Activated CD8-positive, alpha-beta T cell treated with anti-CD3 and anti-CD28 coated beads for 36 hours (primary cell): ENCODE measurements around the gene OFD1. TPM values are rescaled to one million over a fixed set of nuclear protein-coding genes. Genes with fewer than 3 reads are reported as not detected.

Experiments used
- ATAC-seq: fragments of 200-7000 bp; cut with Tn5 transposase; one replicate; pipeline ENCODE4 v1.10.0; 2021; ENCODE audit warnings: mild to moderate bottlenecking, moderate library complexity
- CTCF ChIA-PET: fragments of 350-600 bp; sonication (Branson Sonifier 250); formaldehyde crosslinking; loops from one replicate; lab custom pipeline; 2021; ENCODE audit warnings: antibody characterized with exemption; lab: Charles Lee
- POLR2A ChIA-PET: fragments of 350-600 bp; sonication (Branson Sonifier 250); formaldehyde crosslinking; loops from one replicate; lab custom pipeline; 2021; ENCODE audit warnings: antibody characterized with exemption; lab: Charles Lee
- DNase-seq: peaks from one replicate; pipeline ENCODE4 v3.0.0-alpha.2; 2020
- H3K27ac Mint-ChIP-seq: one replicate; pipeline ENCODE4 v1.8.0; 2021; ENCODE audit warnings: mild to moderate bottlenecking, mixed read lengths
- H3K27me3 Mint-ChIP-seq: one replicate; pipeline ENCODE4 v1.8.0; 2021; ENCODE audit warnings: mixed read lengths
- H3K36me3 Mint-ChIP-seq: one replicate; pipeline ENCODE4 v1.8.0; 2021; ENCODE audit warnings: low read depth, mixed read lengths
- H3K4me1 Mint-ChIP-seq: one replicate; pipeline ENCODE4 v1.8.0; 2021; ENCODE audit warnings: low read depth, mixed read lengths
- H3K4me3 Mint-ChIP-seq: one replicate; pipeline ENCODE4 v1.8.0; 2021; ENCODE audit warnings: mild to moderate bottlenecking, moderate library complexity, mixed read lengths
- H3K9me3 Mint-ChIP-seq: one replicate; pipeline ENCODE4 v1.8.0; 2021; ENCODE audit warnings: mixed read lengths
- intact Hi-C: fragments of 100-400 bp; cut with micrococcal nuclease; formaldehyde crosslinking; loops from one replicate; pipeline ENCODE4 v1.10.0; 2022
- total RNA-seq, 2 experiments: library from RNA; stranded (reverse); gene quantifications; one replicate each; pipeline ENCODE4 v1.2.3, GENCODE V29; 2021
- TF ChIP-seq, protein P1 (sequence below): fragments of 200-600 bp; IDR thresholded peaks from one replicate; pipeline ENCODE4 v1.8.0; 2022; ENCODE audit warnings: antibody characterized with exemption, mild to moderate bottlenecking

Gene OFD1, protein sequence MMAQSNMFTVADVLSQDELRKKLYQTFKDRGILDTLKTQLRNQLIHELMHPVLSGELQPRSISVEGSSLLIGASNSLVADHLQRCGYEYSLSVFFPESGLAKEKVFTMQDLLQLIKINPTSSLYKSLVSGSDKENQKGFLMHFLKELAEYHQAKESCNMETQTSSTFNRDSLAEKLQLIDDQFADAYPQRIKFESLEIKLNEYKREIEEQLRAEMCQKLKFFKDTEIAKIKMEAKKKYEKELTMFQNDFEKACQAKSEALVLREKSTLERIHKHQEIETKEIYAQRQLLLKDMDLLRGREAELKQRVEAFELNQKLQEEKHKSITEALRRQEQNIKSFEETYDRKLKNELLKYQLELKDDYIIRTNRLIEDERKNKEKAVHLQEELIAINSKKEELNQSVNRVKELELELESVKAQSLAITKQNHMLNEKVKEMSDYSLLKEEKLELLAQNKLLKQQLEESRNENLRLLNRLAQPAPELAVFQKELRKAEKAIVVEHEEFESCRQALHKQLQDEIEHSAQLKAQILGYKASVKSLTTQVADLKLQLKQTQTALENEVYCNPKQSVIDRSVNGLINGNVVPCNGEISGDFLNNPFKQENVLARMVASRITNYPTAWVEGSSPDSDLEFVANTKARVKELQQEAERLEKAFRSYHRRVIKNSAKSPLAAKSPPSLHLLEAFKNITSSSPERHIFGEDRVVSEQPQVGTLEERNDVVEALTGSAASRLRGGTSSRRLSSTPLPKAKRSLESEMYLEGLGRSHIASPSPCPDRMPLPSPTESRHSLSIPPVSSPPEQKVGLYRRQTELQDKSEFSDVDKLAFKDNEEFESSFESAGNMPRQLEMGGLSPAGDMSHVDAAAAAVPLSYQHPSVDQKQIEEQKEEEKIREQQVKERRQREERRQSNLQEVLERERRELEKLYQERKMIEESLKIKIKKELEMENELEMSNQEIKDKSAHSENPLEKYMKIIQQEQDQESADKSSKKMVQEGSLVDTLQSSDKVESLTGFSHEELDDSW
- total RNA-seq, result 10 to 100 TPM; 32.4 to 34.5 TPM

DNA sequence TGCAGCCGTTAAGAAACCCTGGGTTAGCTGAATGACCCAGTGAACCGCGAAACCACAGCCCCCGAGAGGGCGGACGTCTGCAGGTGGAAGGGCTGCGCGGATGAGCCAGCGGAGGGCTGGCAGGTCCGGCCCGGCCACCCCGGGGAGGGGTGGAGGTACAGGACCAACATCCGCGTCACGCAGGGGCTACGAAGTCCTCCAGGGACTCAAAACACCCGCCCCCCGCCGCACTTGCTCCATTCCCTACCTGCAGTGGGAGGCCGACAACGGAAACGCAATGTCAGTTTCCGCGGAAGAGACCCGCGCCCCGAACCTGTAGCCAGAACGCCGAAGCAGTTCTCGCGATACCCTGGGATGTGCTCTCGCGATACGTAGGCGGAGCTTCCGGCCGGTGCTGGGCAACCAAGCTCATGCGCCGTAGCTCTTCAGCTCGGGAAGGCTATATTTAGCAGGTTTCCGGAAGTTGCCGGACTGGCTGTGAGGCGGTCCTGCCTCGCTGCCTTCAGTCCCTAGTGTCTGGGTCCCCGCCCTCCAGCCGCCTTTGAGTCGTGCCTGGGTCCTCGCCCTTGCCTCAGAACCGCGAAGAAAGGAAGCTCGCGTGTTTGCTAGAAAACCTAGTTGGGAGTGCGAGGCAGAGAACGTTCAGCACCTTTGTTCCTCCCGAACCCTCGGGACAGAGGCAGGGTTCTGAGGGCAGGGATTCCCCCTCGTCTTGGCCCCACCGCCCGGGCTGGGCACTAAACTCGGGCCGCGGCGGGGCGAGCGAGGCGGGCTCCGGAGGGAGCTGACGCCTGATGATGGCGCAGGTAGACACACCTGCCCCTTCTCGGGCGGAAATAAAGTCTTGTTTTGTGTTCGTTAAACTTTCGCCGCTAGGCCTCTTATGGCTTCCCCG lies at the start of gene OFD1, which contains the start of gene TRAPPC2:
TSS of gene OFD1 (plus strand) at position 471 of the 895 bp plus-strand sequence. CDS start at position 795, 324 bp downstream.
TSS of gene TRAPPC2 (minus strand) at position 343 of the 895 bp plus-strand sequence. CDS start 14,657 bp downstream, outside the sequence.
- H3K27ac Mint-ChIP-seq, result peak within 1 kb of the TSS; percentile 94
- TF ChIP-seq, protein P1, sequence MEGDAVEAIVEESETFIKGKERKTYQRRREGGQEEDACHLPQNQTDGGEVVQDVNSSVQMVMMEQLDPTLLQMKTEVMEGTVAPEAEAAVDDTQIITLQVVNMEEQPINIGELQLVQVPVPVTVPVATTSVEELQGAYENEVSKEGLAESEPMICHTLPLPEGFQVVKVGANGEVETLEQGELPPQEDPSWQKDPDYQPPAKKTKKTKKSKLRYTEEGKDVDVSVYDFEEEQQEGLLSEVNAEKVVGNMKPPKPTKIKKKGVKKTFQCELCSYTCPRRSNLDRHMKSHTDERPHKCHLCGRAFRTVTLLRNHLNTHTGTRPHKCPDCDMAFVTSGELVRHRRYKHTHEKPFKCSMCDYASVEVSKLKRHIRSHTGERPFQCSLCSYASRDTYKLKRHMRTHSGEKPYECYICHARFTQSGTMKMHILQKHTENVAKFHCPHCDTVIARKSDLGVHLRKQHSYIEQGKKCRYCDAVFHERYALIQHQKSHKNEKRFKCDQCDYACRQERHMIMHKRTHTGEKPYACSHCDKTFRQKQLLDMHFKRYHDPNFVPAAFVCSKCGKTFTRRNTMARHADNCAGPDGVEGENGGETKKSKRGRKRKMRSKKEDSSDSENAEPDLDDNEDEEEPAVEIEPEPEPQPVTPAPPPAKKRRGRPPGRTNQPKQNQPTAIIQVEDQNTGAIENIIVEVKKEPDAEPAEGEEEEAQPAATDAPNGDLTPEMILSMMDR, result no peak
- peaks cover 39% of the 10 kb centered on the region for H3K4me1 Mint-ChIP-seq
- peaks cover 38% of the 10 kb centered on the region for H3K36me3 Mint-ChIP-seq
- H3K9me3 Mint-ChIP-seq, result peaks cover 1% of the 10 kb centered on the region
- DNase-seq, result peak; percentile 93
- H3K4me3 Mint-ChIP-seq, result peak within 1 kb of the TSS; percentile 88
- POLR2A ChIA-PET, result interaction anchor here (0.8 to 2.7 kb wide), 12 partner anchors 8 to 760 kb away, joined by 3 to 12 read pairs (median 4); partner anchors contain the start of genes GEMIN8, RAB9A and TMSB4X
- no peaks in the 10 kb centered on the region for H3K27me3 Mint-ChIP-seq
- intact Hi-C loops, result loop anchor here (10.0 kb wide), 2 partner anchors 50 to 80 kb away; partner anchors contain the start of genes RAB9A and TCEANC
- ATAC-seq, result peak; percentile 95
- CTCF ChIA-PET, result interaction anchor here (0.8 to 2.5 kb wide), 6 partner anchors 12 to 298 kb away, joined by 3 to 9 read pairs (median 4); no protein-coding TSS in a partner anchor

DNA sequence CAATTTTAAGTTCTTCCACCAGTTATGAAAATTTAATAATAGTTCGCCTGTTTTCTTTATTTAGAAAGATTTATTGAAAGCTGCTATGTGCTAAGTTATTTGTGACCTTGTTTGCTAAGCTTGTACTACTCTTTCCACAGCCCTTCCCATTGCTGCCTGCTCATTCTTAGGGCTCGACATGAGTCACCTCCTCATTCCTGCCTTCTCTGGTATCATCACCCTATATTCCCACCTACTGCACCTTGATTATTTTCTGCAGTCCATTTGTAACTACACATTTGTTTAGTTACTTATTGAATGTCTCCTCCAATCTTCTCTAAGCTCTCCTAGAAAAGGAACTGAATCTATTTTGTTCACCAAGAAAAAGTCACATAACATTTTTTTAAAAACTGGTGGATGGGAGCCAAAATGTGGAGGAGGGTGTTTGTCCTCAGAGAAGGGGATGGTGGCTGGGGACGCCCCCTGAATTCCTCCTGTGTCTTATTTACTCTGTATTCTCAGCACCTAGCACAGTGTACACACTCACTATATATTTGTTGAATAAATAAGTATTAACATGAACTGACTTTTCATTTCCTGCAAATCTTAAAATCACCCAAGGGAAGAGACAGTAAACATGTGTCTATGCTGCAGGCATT lies 49.3 kb upstream of the OFD1 start:
- H3K4me1 Mint-ChIP-seq, result peaks cover 36% of the 10 kb centered on the region

DNA sequence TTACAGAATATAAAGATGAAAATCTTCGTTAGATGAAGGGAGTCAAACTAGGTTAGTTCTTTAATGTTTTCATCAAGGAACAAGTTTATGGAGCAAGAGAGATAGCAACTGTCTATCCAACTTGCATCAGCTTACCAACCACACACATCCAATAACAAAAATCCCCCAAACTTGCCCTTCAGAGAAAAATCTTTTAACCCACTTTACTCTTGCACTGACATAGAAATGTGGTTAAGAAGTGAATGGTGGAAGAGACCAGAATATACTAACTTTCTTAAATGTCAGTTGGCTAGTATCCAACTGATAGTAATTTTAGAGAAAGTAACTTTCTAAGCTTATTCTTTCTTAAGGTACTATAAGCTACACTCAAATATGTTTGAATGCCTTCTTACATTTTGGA lies 47.3 kb upstream of the OFD1 start:
- Mint-ChIP-seq H3K27me3 (no peaks in the 10 kb centered on the region), H3K36me3 (peaks cover 15% of the 10 kb centered on the region), H3K27ac (peak overlapping the region; percentile 97), H3K4me1 (peaks cover 48% of the 10 kb centered on the region), H3K9me3 (no peaks in the 10 kb centered on the region), H3K4me3 (no peak overlapping the region)
- intact Hi-C loops, result loop anchor here (10.0 kb wide), 1 partner anchor 48 kb away; the partner anchor contains the start of genes OFD1 and TRAPPC2
- CTCF ChIA-PET, result interaction anchor here (1.0 to 1.5 kb wide), 2 partner anchors 25 to 740 kb away, joined by 3 to 4 read pairs; no protein-coding TSS in a partner anchor
- DNase-seq, result no peak
- TF ChIP-seq, protein P1, result no peak
- POLR2A ChIA-PET, result interaction anchor here (2.5 to 3.3 kb wide), 2 partner anchors 18 to 48 kb away, joined by 12 to 19 read pairs; partner anchors contain the start of genes OFD1 and TRAPPC2
- no peak for ATAC-seq

More for the DNA sequence above, 49.3 kb upstream of the OFD1 start:
- Mint-ChIP-seq H3K4me3 (no peak overlapping the region), H3K27ac (peak overlapping the region; percentile 16), H3K36me3 (peaks cover 5% of the 10 kb centered on the region), H3K9me3 (no peaks in the 10 kb centered on the region), H3K27me3 (no peaks in the 10 kb centered on the region)
- TF ChIP-seq, protein P1, result no peak
- ATAC-seq, result no peak
- POLR2A ChIA-PET, result interaction anchor here (1.2 to 1.3 kb wide), 2 partner anchors 12 to 25 kb away, joined by 3 read pairs; no protein-coding TSS in a partner anchor
- CTCF ChIA-PET, result interaction anchor here (1.5 kb wide), 1 partner anchor 49 kb away, joined by 4 read pairs; the partner anchor contains the start of genes OFD1 and TRAPPC2
- intact Hi-C loops, result loop anchor here (10.0 kb wide), 1 partner anchor 50 kb away; the partner anchor contains the start of genes OFD1 and TRAPPC2
- no peak for DNase-seq
